Kidney capillary endothelial cell (primary cell): ENCODE data around the gene UTS2B.

ENCODE experiments used
- DNase-seq: peaks from one replicate; pipeline ENCODE4 v3.0.0-alpha.2; 2018; ENCODE audit warnings: low spot score

The UTS2B gene

GRCh38 chr3:191238321-191238817 lies 92.0 kb downstream of the UTS2B start:
- no peak for DNase-seq

DNA sequence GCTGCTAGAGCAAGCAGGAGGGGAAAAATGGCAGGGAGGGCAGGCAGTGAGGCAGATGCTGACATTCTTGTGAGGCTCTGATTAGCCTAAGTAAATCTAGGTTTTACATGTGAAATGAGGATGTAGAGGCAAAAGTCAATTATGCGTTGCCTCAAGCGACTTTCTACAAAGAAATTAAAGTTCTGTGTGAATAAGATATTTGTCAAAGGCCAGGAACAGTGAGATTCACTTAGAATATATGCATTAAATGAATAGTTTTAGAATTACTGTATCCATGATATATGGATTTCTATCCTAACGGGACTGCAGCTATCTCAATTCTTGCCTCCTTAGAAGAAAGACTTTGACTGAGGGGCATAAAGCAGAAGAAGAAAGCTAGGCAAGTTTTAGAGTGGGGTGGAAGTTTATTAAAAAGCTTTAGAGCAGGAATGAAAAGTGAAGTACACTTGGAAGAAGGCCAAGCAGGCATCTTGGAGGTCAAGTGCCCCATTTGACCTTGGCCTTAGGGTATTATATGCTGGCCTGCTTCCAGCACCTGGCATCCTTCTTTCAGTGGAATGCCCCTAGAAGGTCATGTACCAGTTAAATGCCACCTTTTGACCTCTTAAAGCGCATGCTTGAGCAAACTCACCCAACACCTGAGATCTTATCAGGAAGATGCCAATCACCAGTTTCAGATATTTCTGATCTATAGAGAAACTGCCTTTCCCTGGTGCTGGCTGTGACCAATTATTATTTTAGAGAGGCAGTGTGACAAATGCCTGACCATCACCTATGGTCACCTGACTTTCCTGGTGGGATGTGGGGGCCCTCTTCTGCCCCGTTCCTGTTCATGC lies 93.1 kb downstream of the UTS2B start:
- no peak for DNase-seq

GRCh38 chr3:191236646-191237045 lies 93.7 kb downstream of the UTS2B start:
- no peak for DNase-seq

- DNase-seq = no peak
These were observed 94.7 kb downstream of the UTS2B start for GRCh38 chr3:191235331-191236314.

DNA sequence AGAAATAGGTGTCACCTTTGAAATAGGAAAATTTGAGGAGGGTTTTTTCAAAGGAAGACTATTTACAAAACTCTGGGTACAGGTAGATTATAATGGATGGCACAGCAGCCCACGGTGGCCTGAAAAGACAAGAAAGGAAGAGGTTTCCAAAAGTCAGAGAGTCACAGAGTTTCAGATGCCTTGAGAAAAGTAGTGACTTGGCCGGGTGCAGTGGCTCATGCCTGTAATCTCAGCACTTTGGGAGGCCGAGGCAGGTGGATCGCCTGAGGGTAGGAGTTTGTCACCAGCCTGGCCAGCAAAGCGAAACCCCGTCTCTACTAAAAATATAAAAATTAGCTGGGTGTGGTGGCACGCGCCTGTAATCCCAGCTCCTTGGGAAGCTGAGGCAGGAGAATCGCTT lies 96.1 kb downstream of the UTS2B start:
- DNase-seq = no peak

DNA sequence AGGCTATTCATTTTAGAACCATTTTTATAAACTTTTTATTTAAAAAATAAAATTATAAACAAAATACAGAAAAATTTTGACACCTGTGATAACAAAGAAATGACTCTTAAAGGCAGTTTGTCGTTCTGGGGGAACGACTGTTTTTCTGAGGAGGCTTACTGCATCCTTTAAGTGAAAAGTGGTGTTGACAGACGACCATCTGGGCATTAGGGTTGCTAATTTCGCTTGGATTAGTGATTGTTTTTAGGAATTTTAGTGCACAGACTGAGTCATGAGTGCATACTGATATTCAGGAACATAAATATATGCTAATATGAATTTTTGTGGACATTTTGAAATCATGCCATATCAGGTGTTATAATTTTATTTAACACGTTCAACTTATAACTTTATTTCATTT lies 102.8 kb downstream of the UTS2B start:
- no peak for DNase-seq

- DNase-seq = no peak
These were observed 108.7 kb downstream of the UTS2B start for GRCh38 chr3:191221638-191222037.

GRCh38 chr3:191220908-191221307 lies 109.4 kb downstream of the UTS2B start:
- DNase-seq = no peak

DNA sequence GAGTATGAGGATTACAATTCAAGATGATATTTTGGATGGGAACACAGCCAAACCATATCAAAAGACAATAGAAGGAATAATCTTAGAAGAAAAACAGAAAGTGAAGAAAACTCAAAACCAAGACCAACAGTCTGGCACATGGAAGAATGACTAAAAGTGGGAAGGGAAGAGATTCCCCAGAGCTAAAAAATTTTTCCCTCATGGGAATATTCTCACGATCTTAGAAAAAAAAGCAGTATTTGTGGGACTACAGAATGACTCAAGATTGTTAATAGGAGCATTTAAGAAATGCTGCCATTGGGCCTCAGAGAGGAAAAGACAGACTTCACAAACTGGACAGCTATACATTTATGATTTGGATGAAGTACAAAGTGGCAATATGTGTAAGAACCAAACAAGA lies 113.0 kb downstream of the UTS2B start:
- DNase-seq = no peak
